ENCODE data around the gene PKHD1. TPM values are rescaled to one million over a fixed set of nuclear protein-coding genes. Genes with fewer than 3 reads are reported as not detected.

The PKHD1 gene
- total RNA-seq, 1 experiment from 2014 or later: 0.09 TPM

GRCh38 chr6:52022675-52023074, 64.7 kb downstream of the PKHD1 start:
- Histone ChIP-seq H3T11ph (ENCODE audit: low read length) (no peak overlapping the region), H2AFZ (ENCODE audit: low read length) (no peak overlapping the region), H3K4ac (ENCODE audit: low read depth, low read length) (no peak overlapping the region), H3K4me1 (ENCODE audit: insufficient read depth, low read length) (no peaks in the 10 kb centered on the region), H3K27me3 (ENCODE audit: insufficient read depth, low read length) (no peaks in the 10 kb centered on the region), H4K8ac (replicated peaks; ENCODE audit: insufficient read length, low read depth, low read length) (no peak overlapping the region), H2BK12ac (ENCODE audit: insufficient read length, low read depth, low read length) (no peak overlapping the region), H3K18ac (ENCODE audit: insufficient read length, low read depth, low read length) (no peak overlapping the region), H3K79me2 (ENCODE audit: insufficient read depth, low read length) (no peaks in the 10 kb centered on the region), H2BK15ac (ENCODE audit: low read depth, low read length) (no peak overlapping the region), H3K27ac (ENCODE audit: insufficient read length, low read depth, low read length) (no peak overlapping the region), H3K79me1 (ENCODE audit: insufficient read depth, low read depth, low read length, poor library complexity, severe bottlenecking) (no peaks in the 10 kb centered on the region), H4K20me1 (ENCODE audit: control insufficient read depth, insufficient read depth, insufficient read length) (no peaks in the 10 kb centered on the region), H3K9ac (ENCODE audit: extremely low read depth, insufficient read length, low read length) (no peak overlapping the region), H3K9me3 (ENCODE audit: control insufficient read depth, low read depth, low read length) (no peaks in the 10 kb centered on the region), H2BK5ac (ENCODE audit: insufficient read length, low read length) (no peak overlapping the region), H3K23me2 (ENCODE audit: insufficient read length, low read depth, low read length, poor library complexity, severe bottlenecking) (no peaks in the 10 kb centered on the region), H4K5ac (ENCODE audit: insufficient read length, low read depth, low read length) (no peak overlapping the region), H2AK5ac (ENCODE audit: insufficient read length, low read length) (no peak overlapping the region), H4K91ac (ENCODE audit: insufficient read length, low read depth, low read length) (no peak overlapping the region), H3K56ac (ENCODE audit: insufficient read length, low read depth, low read length) (no peak overlapping the region), H2BK20ac (ENCODE audit: low read depth, low read length, poor library complexity, severe bottlenecking) (no peak overlapping the region), H3K14ac (ENCODE audit: insufficient read depth, low read length) (no peak overlapping the region), H2BK120ac (ENCODE audit: low read depth, low read length, poor library complexity, severe bottlenecking) (no peak overlapping the region), H3K4me2 (ENCODE audit: insufficient read depth, insufficient read length, low read length) (no peak overlapping the region), H3K23ac (ENCODE audit: insufficient read length, low read depth, low read length) (no peak overlapping the region)
- H3K27me3 Mint-ChIP-seq (ENCODE audit: low read depth): no peaks in the 10 kb centered on the region
- DNase-seq: no peak
- peak overlapping the region in 1 of 3 experiments; percentile 15; a peak in 1 of 7 replicates for H3K27ac Mint-ChIP-seq
- no peaks in the 10 kb centered on the region for H3K9me3 Mint-ChIP-seq
- TF ChIP-seq, protein P1, sequence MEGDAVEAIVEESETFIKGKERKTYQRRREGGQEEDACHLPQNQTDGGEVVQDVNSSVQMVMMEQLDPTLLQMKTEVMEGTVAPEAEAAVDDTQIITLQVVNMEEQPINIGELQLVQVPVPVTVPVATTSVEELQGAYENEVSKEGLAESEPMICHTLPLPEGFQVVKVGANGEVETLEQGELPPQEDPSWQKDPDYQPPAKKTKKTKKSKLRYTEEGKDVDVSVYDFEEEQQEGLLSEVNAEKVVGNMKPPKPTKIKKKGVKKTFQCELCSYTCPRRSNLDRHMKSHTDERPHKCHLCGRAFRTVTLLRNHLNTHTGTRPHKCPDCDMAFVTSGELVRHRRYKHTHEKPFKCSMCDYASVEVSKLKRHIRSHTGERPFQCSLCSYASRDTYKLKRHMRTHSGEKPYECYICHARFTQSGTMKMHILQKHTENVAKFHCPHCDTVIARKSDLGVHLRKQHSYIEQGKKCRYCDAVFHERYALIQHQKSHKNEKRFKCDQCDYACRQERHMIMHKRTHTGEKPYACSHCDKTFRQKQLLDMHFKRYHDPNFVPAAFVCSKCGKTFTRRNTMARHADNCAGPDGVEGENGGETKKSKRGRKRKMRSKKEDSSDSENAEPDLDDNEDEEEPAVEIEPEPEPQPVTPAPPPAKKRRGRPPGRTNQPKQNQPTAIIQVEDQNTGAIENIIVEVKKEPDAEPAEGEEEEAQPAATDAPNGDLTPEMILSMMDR (conservative IDR thresholded peaks at IDR 0.05): no peak
- H3K4me1 Mint-ChIP-seq: peaks cover 11 to 26% of the 10 kb centered on the region in 2 experiments
- no peaks in the 10 kb centered on the region for H3K36me3 Mint-ChIP-seq (ENCODE audit: insufficient read depth in 1 of 3, low read depth in 3 of 3)
- H3K4me3 Mint-ChIP-seq: no peak overlapping the region
- no CpG with 5 or more reads among the region's 3 CpGs for WGBS (ENCODE audit: extremely low coverage, insufficient read length, low lambda C conversion rate)
